ES-I3 (cell line): ENCODE measurements around the gene ABCA9.
"Not testable (repeated sequence)": the region's sequence is repeated elsewhere in the genome, so short reads cannot be mapped to it uniquely, and the experiment has no call there.

Source experiments
- H3K36me3 ChIP-seq: 2 replicates; pipeline ENCODE4 v1.6.1; 2013; ENCODE audit warnings: mild to moderate bottlenecking, low read length, control low read depth, moderate library complexity; ENCODE audit not compliant: insufficient read depth
- H3K4me1 ChIP-seq: 2 replicates; pipeline ENCODE4 v1.6.1; 2013; ENCODE audit warnings: mild to moderate bottlenecking, control low read depth, low read length; ENCODE audit not compliant: insufficient read depth
- H3K9ac ChIP-seq: 2 replicates; pipeline ENCODE4 v1.6.1; 2013; ENCODE audit warnings: low read depth, mild to moderate bottlenecking, low read length, moderate library complexity
- H3K9me3 ChIP-seq: 2 replicates; pipeline ENCODE4 v1.6.1; 2013; ENCODE audit warnings: mild to moderate bottlenecking, low read length, moderate library complexity; ENCODE audit not compliant: control insufficient read depth, insufficient read depth

ABCA9 gene

GRCh38 chr17:68973098-68973846 lies 87.5 kb downstream of the ABCA9 start:
- H3K9ac ChIP-seq: no peak overlapping the region
- H3K9me3 ChIP-seq: no peaks in the 10 kb centered on the region
- no peaks in the 10 kb centered on the region for H3K36me3 ChIP-seq
- H3K4me1 ChIP-seq: no peaks in the 10 kb centered on the region

DNA sequence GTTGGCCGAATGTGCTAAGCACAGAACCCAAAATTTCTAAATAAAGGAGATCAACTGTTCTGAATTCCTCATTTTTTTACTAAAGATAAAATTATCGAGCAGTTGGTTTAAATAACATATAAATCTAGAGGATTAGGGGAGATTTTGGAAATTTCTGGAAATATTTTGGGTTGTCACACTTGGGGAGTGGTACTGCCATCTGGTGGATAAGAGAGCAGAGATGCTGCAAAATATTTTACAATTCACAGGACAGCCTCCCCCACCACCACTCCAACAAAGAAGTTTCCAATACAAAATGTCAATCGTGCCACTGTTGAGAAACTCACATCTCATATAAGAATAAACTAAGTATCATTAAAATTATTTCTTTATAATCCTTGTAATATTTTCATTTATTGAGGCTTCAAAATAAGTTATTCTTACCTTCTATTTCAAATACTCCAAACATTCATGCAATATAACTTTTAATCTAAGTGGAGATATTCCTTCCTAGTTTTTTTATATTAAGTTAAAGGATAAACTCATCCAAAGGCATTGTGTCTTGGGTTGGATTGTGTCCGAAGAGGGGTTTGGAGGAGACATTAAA lies 88.5 kb downstream of the ABCA9 start:
- no peaks in the 10 kb centered on the region for H3K36me3 ChIP-seq
- no peak overlapping the region for H3K9ac ChIP-seq
- no peaks in the 10 kb centered on the region for H3K9me3 ChIP-seq
- H3K4me1 ChIP-seq: no peaks in the 10 kb centered on the region

GRCh38 chr17:68969101-68969500 lies 91.6 kb downstream of the ABCA9 start:
- no peaks in the 10 kb centered on the region for H3K9me3 ChIP-seq
- H3K4me1 ChIP-seq: no peaks in the 10 kb centered on the region
- H3K36me3 ChIP-seq: no peaks in the 10 kb centered on the region
- H3K9ac ChIP-seq: no peak overlapping the region

DNA sequence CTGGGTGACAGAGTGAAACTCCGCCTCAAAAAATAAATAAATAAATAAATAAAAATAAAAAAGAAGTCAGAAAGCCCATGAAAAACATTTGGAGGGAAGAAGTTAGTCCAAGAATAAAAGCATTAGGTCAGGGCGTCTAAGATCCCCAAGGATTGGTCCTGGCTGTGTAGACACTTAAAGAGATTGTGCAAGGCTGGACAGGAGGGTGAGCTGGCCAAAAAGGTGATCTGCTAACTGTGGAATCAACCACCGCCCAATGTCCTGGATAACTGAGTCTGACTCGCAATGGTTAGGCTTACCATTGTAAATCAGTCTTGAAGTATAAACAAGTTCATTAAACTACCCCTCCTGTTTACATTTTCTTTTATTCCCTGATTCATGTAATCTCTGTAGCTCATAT lies 96.8 kb downstream of the ABCA9 start:
- H3K9ac ChIP-seq: no peak overlapping the region
- H3K9me3 ChIP-seq: peaks cover 2% of the 10 kb centered on the region; the same call in 1 of the 2 replicates
- H3K36me3 ChIP-seq: no peaks in the 10 kb centered on the region
- H3K4me1 ChIP-seq: no peaks in the 10 kb centered on the region

DNA sequence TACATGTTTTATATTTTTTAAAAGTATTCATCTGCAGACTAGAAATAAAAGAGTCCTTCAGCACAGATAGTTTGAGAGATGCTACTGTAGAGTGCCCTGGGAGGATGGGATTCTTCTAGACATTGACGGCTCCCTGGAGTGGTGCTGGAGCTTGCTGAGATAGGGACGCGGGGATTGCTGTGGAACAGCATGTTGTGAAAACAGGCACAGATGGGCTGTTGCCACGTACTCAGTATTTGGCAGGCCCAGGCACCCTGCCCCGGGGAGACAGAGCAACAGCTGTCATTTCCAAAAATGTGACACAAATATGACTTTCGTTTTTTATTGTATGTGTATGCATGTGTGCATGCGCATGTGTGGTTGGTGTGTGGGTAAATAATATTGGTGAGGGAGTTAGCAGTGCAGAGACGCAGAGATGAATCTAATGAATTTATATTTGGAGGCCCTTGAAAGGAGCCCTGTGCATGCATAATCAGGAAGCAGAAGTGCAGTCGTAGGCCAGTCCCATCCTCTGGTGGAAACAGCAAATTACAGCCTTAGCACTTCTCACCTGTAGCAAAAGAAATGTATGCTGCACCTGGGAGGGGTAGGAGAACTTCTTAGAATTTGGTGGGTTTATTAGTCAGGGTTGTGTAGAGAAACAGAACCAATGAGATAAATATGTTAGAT lies 99.4 kb downstream of the ABCA9 start:
- Histone ChIP-seq H3K9me3 (peaks cover 3% of the 10 kb centered on the region; the same call in 1 of the 2 replicates), H3K9ac (no peak overlapping the region), H3K36me3 (no peaks in the 10 kb centered on the region), H3K4me1 (no peaks in the 10 kb centered on the region)

DNA sequence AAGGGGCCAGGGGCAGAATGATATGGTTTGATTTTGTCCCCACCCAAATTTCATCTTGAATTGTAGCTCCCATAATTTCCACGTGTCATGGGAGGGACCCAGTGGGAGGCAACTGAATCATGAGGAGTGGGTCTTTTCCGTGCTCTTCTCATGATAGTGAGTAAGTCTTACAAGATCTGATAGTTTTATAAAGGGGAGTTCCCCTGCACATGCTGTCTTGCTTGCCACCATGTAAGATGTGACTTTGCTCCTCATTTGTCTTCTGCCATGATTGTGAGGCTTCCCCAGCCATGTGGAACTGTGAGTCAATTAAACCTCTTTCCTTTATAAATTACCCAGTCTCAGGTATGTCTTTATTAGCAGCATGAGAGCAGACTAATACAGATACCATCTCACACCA lies 101.6 kb downstream of the ABCA9 start:
- H3K9ac ChIP-seq: not testable (repeated sequence)

DNA sequence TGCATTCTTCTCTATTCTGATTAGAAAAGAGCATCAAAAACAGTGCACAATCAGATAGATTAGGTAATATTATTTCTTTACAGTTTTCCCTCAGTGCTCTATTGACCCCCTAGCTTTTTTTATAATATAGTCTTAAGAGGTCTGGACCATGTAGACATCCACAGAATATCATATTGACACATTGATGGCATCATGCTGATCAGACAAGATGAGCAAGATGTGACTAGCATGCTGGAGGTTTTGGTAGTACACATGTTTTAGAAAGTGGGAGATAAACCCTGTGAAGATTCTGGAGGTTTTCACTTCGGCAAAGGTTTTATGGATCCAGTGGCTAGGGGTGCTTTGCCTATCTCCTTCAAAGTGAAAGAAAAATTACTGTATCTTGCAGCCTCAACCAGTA lies 102.8 kb downstream of the ABCA9 start:
- peaks cover 3% of the 10 kb centered on the region; the same call in 1 of the 2 replicates for H3K9me3 ChIP-seq
- no peaks in the 10 kb centered on the region for H3K36me3 ChIP-seq
- no peak overlapping the region for H3K9ac ChIP-seq
- H3K4me1 ChIP-seq: no peaks in the 10 kb centered on the region

More for the DNA sequence above, 101.6 kb downstream of the ABCA9 start:
- not testable (repeated sequence) for H3K4me1 ChIP-seq, H3K36me3 ChIP-seq, H3K9me3 ChIP-seq

DNA sequence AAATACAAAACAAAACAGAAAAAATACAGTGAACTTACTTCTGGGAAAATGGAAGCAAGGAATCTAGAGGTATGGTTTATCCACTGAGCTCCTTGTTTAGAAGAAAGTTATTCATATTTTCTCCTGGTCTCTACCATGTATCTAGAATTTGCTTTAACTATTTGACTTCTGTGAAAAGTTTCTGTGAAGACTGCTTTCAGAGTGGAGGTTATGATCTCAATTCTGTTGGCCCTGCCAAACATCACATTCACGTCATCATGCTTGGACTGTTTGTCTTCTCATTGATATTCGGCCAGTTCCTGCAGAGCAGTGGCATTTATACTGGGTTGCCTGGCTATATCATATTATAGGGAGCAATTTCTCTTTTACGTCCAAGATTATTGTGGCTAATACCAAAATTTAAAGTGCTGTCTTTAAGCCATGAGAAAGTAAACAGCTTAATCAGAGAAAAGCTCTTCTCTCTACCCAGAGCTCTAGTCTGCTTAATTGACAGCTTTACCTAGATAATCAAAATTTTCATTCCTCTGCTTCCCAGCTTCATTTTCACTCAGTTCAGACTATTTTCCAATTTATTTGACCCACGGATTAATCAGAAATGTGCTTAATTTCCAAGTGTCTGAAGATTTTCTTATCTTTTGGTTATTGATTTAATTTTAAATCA lies 105.4 kb downstream of the ABCA9 start, which contains the start of gene ABCA8:
Gene ABCA8, minus strand, starts transcription at position 212 of the 661 bp plus-strand sequence. CDS start 13,358 bp downstream, outside the sequence.
- H3K9me3 ChIP-seq: peaks cover 3% of the 10 kb centered on the region; the same call in 1 of the 2 replicates
- no peaks in the 10 kb centered on the region for H3K36me3 ChIP-seq
- no peaks in the 10 kb centered on the region for H3K4me1 ChIP-seq
- no peak within 1 kb of the TSS for H3K9ac ChIP-seq

- Histone ChIP-seq H3K4me1 (no peaks in the 10 kb centered on the region), H3K9me3 (peaks cover 3% of the 10 kb centered on the region; the same call in 1 of the 2 replicates)
Measured at GRCh38 chr17:68954146-68954896, 106.4 kb downstream of the ABCA9 start.

DNA sequence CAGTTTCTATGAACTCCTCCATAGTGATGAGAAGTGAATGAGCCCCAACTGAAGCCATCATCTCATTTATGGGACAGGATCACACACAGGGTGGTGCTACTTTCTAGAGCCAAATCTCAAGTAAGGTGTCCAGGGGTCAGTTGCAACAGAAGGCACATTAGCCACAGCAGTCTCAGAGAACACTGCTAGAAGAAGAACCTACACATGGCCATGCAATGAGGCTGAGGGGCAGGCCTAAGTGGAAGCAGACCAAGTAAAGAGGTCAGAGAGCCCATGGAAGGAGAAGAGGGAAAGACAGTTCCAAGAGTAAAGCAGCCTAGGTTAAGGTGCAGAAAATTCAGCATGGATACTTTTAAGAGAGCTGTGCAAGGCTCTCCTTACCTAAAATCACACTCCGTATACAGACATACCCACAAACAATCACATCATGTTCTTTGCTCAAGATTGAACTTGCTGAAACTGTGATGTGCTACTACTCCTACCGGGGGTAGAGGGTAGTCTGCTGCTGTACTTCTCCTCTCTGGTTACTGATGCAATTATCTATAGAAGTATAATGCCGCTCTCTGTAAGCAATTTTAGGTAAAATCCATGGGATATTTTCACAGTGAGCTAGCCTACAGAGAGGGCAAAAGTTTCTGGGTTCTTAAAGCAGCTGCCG lies 107.3 kb downstream of the ABCA9 start:
- H3K36me3 ChIP-seq: no peaks in the 10 kb centered on the region
- H3K4me1 ChIP-seq: no peaks in the 10 kb centered on the region
- H3K9me3 ChIP-seq: no peaks in the 10 kb centered on the region
- no peak overlapping the region for H3K9ac ChIP-seq

More at GRCh38 chr17:68954146-68954896, 106.4 kb downstream of the ABCA9 start:
- Histone ChIP-seq H3K36me3 (no peaks in the 10 kb centered on the region), H3K9ac (no peak overlapping the region)

- H3K4me1 ChIP-seq: no peaks in the 10 kb centered on the region
- H3K36me3 ChIP-seq: no peaks in the 10 kb centered on the region
- no peaks in the 10 kb centered on the region for H3K9me3 ChIP-seq
- no peak overlapping the region for H3K9ac ChIP-seq
Measured at GRCh38 chr17:68950725-68951124, 110.0 kb downstream of the ABCA9 start.

- not testable (repeated sequence) for H3K9ac ChIP-seq, H3K4me1 ChIP-seq, H3K9me3 ChIP-seq, H3K36me3 ChIP-seq
Measured at GRCh38 chr17:68947868-68948267, 112.9 kb downstream of the ABCA9 start.

DNA sequence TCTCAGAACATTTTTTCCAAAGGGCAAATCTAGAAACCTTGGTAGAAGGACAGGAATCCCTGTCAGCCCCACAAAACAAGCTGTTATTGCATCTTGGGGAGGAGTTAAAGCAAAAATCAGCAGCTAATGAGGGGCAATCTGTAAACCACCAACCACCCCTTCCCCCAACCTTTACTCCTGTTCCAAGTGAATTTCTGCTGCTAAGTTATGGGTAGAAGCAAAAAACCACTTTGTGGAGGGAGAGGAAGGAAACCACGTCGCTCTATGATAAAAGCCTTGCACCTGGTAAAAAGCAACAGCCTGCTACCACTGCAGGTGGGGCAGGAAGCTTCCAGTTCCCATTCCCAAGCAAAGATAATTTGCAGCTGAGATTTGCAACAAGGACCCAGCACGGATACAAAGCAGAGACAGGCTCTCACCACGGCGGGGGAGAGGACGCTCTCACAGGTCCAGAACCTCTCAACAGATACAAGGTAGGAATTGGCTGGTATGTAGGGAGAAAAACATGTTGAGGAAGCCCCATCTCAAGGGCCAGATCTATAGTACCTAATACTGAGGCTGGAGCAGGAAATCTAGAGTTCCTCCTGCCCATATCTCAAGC lies 116.2 kb downstream of the ABCA9 start:
- H3K9me3 ChIP-seq: no peaks in the 10 kb centered on the region
- no peaks in the 10 kb centered on the region for H3K4me1 ChIP-seq
- no peak overlapping the region for H3K9ac ChIP-seq
- H3K36me3 ChIP-seq: no peaks in the 10 kb centered on the region
